ENCODE measurements around the gene ADGRL4. TPM values are rescaled to one million over a fixed set of nuclear protein-coding genes. Genes with fewer than 3 reads are reported as not detected.

The ADGRL4 gene
- total RNA-seq, 1 donor from 2014 or later, result 19.6 TPM

- Histone ChIP-seq H3K36me3 (ENCODE audit: insufficient read depth, low read length) (no peaks in the 10 kb centered on the region), H3K4me2 (ENCODE audit: low read length) (peak overlapping the region; percentile 51), H3K79me2 (ENCODE audit: insufficient read depth, low read length) (no peaks in the 10 kb centered on the region), H3K27ac (ENCODE audit: low read depth, low read length) (peak overlapping the region; percentile 34), H3K9me3 (ENCODE audit: insufficient read depth, low read depth, low read length) (no peaks in the 10 kb centered on the region), H3K4me3 (ENCODE audit: insufficient read depth, low read depth, low read length) (no peak overlapping the region), H3K9ac (ENCODE audit: low read length) (no peak overlapping the region), H2AFZ (ENCODE audit: low read depth, low read length) (peak overlapping the region; percentile 1), H3K27me3 (ENCODE audit: insufficient read depth, low read length) (no peaks in the 10 kb centered on the region), H3K4me1 (ENCODE audit: insufficient read depth, low read length) (peaks cover 22% of the 10 kb centered on the region), H4K20me1 (ENCODE audit: insufficient read depth, low read length) (no peaks in the 10 kb centered on the region)
- peak; percentile 55 for DNase-seq (ENCODE audit: low read depth)
- peaks cover 44% of the 10 kb centered on the region for H3K4me1 Mint-ChIP-seq (ENCODE audit: low read depth, unreplicated experiment)
- H3K4me3 Mint-ChIP-seq (ENCODE audit: unreplicated experiment), result no peak overlapping the region
- H3K9me3 Mint-ChIP-seq (ENCODE audit: unreplicated experiment), result no peaks in the 10 kb centered on the region
- H3K27ac Mint-ChIP-seq (ENCODE audit: unreplicated experiment), result peak overlapping the region; percentile 78
- H3K36me3 Mint-ChIP-seq (ENCODE audit: low read depth, unreplicated experiment), result no peaks in the 10 kb centered on the region
- H3K27me3 Mint-ChIP-seq (ENCODE audit: low read depth, unreplicated experiment), result no peaks in the 10 kb centered on the region
- no peak for FAIRE-seq
- TF ChIP-seq CTCF (IDR thresholded peaks at IDR 0.05; ENCODE audit: insufficient read depth, low read depth, low read length) (no peak), EZH2 (IDR thresholded peaks at IDR 0.05; ENCODE audit: insufficient read depth, low read length) (no peak)
These were observed 163.0 kb downstream of the ADGRL4 start for GRCh38 chr1:78843546-78843945.

- FAIRE-seq, result peak; percentile 81
- Histone ChIP-seq H3K36me3 (ENCODE audit: insufficient read depth, low read length) (no peaks in the 10 kb centered on the region), H3K27ac (ENCODE audit: low read depth, low read length) (no peak overlapping the region), H3K4me1 (ENCODE audit: insufficient read depth, low read length) (peaks cover 22% of the 10 kb centered on the region), H3K9me3 (ENCODE audit: insufficient read depth, low read depth, low read length) (no peaks in the 10 kb centered on the region), H4K20me1 (ENCODE audit: insufficient read depth, low read length) (no peaks in the 10 kb centered on the region), H3K9ac (ENCODE audit: low read length) (no peak overlapping the region), H2AFZ (ENCODE audit: low read depth, low read length) (no peak overlapping the region), H3K4me2 (ENCODE audit: low read length) (peak overlapping the region; percentile 51), H3K27me3 (ENCODE audit: insufficient read depth, low read length) (no peaks in the 10 kb centered on the region), H3K4me3 (ENCODE audit: insufficient read depth, low read depth, low read length) (no peak overlapping the region), H3K79me2 (ENCODE audit: insufficient read depth, low read length) (no peaks in the 10 kb centered on the region)
- Mint-ChIP-seq H3K4me1 (ENCODE audit: low read depth, unreplicated experiment) (peaks cover 44% of the 10 kb centered on the region), H3K36me3 (ENCODE audit: low read depth, unreplicated experiment) (no peaks in the 10 kb centered on the region), H3K27me3 (ENCODE audit: low read depth, unreplicated experiment) (no peaks in the 10 kb centered on the region), H3K4me3 (ENCODE audit: unreplicated experiment) (no peak overlapping the region), H3K27ac (ENCODE audit: unreplicated experiment) (peak overlapping the region; percentile 78), H3K9me3 (ENCODE audit: unreplicated experiment) (no peaks in the 10 kb centered on the region)
- TF ChIP-seq CTCF (IDR thresholded peaks at IDR 0.05; ENCODE audit: insufficient read depth, low read depth, low read length) (no peak), EZH2 (IDR thresholded peaks at IDR 0.05; ENCODE audit: insufficient read depth, low read length) (no peak)
- DNase-seq (ENCODE audit: low read depth), result no peak
These were observed 163.4 kb downstream of the ADGRL4 start for GRCh38 chr1:78843111-78843510.

GRCh38 chr1:78840453-78841271 is 165.9 kb downstream of the ADGRL4 start:
- Histone ChIP-seq H3K36me3 (ENCODE audit: insufficient read depth, low read length) (no peaks in the 10 kb centered on the region), H4K20me1 (ENCODE audit: insufficient read depth, low read length) (no peaks in the 10 kb centered on the region), H3K9me3 (ENCODE audit: insufficient read depth, low read depth, low read length) (no peaks in the 10 kb centered on the region), H3K79me2 (ENCODE audit: insufficient read depth, low read length) (no peaks in the 10 kb centered on the region), H3K4me1 (ENCODE audit: insufficient read depth, low read length) (peaks cover 22% of the 10 kb centered on the region), H3K9ac (ENCODE audit: low read length) (peak overlapping the region; percentile 61), H3K4me2 (ENCODE audit: low read length) (peak overlapping the region; percentile 80), H3K27ac (ENCODE audit: low read depth, low read length) (peak overlapping the region; percentile 56), H2AFZ (ENCODE audit: low read depth, low read length) (peak overlapping the region; percentile 59), H3K27me3 (ENCODE audit: insufficient read depth, low read length) (no peaks in the 10 kb centered on the region), H3K4me3 (ENCODE audit: insufficient read depth, low read depth, low read length) (peak overlapping the region; percentile 22)
- H3K27me3 Mint-ChIP-seq (ENCODE audit: low read depth, unreplicated experiment), result no peaks in the 10 kb centered on the region
- no peaks in the 10 kb centered on the region for H3K9me3 Mint-ChIP-seq (ENCODE audit: unreplicated experiment)
- H3K4me1 Mint-ChIP-seq (ENCODE audit: low read depth, unreplicated experiment), result peaks cover 44% of the 10 kb centered on the region
- FAIRE-seq (peak; percentile 76), DNase-seq (ENCODE audit: low read depth) (peak; percentile 88)
- TF ChIP-seq CTCF (IDR thresholded peaks at IDR 0.05; ENCODE audit: insufficient read depth, low read depth, low read length), result no peak
- TF ChIP-seq EZH2 (IDR thresholded peaks at IDR 0.05; ENCODE audit: insufficient read depth, low read length), result no peak
- H3K27ac Mint-ChIP-seq (ENCODE audit: unreplicated experiment), result peak overlapping the region; percentile 91
- H3K4me3 Mint-ChIP-seq (ENCODE audit: unreplicated experiment), result no peak overlapping the region
- no peaks in the 10 kb centered on the region for H3K36me3 Mint-ChIP-seq (ENCODE audit: low read depth, unreplicated experiment)
